ENCODE data around the gene TRIM8. TPM values are rescaled to one million over a fixed set of nuclear protein-coding genes. Genes with fewer than 3 reads are reported as not detected.

The TRIM8 gene
- total and polyA plus RNA-seq, 9 donors, result 48.5 to 120 (median 84.3) TPM

- Histone ChIP-seq H3K27me3 (no peaks in the 10 kb centered on the region), H3K9me3 (no peaks in the 10 kb centered on the region), H3K27ac (peak overlapping the region; percentile 61 to 81), H3K36me3 (no peaks in the 10 kb centered on the region), H3K4me3 (no peak overlapping the region), H3K4me1 (ENCODE audit: insufficient read depth) (peaks cover 6% of the 10 kb centered on the region)
- DNase-seq, result peak in 1 of 5 donors; percentile 56
- WGBS, 3 donors, result 42 to 79% (median 66%) methylated on average over 9 of the region's 9 CpGs
- TF ChIP-seq POLR2A (IDR thresholded peaks at IDR 0.05) (no peak), EP300 (IDR thresholded peaks at IDR 0.05) (no peak), CTCF (IDR thresholded peaks at IDR 0.05) (no peak)
- intact Hi-C loops (cut with DNase I), result loop anchor here in 1 of 4 donors (5.0 kb wide), 1 partner anchor 36 kb away; no protein-coding TSS in a partner anchor
Observed at GRCh38 chr10:102601639-102602038, 42.6 kb upstream of the TRIM8 start.

- peaks cover 6% of the 10 kb centered on the region for H3K4me1 ChIP-seq (ENCODE audit: insufficient read depth)
- WGBS, 3 donors, result 22 to 35% (median 30%) methylated on average over 4 of the region's 4 CpGs
- H3K36me3 ChIP-seq, result no peaks in the 10 kb centered on the region
- H3K4me3 ChIP-seq, result no peak overlapping the region
- intact Hi-C loops (cut with DNase I), result loop anchor here in 1 of 4 donors (5.0 kb wide), 1 partner anchor 35 kb away; no protein-coding TSS in a partner anchor
- no peaks in the 10 kb centered on the region for H3K27me3 ChIP-seq
- TF ChIP-seq CTCF (IDR thresholded peaks at IDR 0.05) (no peak), POLR2A (IDR thresholded peaks at IDR 0.05) (peak; percentile 28), EP300 (IDR thresholded peaks at IDR 0.05) (peak; percentile 81)
- no peaks in the 10 kb centered on the region for H3K9me3 ChIP-seq
- H3K27ac ChIP-seq, result peak overlapping the region; percentile 61 to 81
- peak in 3 of 5 donors; percentile 54 to 79 (median 56) for DNase-seq
Observed at GRCh38 chr10:102602272-102603045, 41.8 kb upstream of the TRIM8 start.

GRCh38 chr10:102603946-102604345 lies 40.3 kb upstream of the TRIM8 start:
- DNase-seq, result peak in 1 of 5 donors; percentile 24
- Histone ChIP-seq H3K27me3 (no peaks in the 10 kb centered on the region), H3K4me3 (no peak overlapping the region), H3K36me3 (no peaks in the 10 kb centered on the region), H3K4me1 (ENCODE audit: insufficient read depth) (peaks cover 6% of the 10 kb centered on the region), H3K9me3 (no peaks in the 10 kb centered on the region), H3K27ac (peak overlapping the region; percentile 59 to 81)
- TF ChIP-seq POLR2A (IDR thresholded peaks at IDR 0.05) (no peak), EP300 (IDR thresholded peaks at IDR 0.05) (no peak), CTCF (IDR thresholded peaks at IDR 0.05) (no peak)
- intact Hi-C loops (cut with DNase I), result loop anchor here in 1 of 4 donors (5.0 kb wide), 1 partner anchor 33 kb away; no protein-coding TSS in a partner anchor
- WGBS, 3 donors, result 44 to 67% (median 50%) methylated on average over 7 of the region's 7 CpGs

- Histone ChIP-seq H3K4me1 (ENCODE audit: insufficient read depth) (peaks cover 6% of the 10 kb centered on the region), H3K27me3 (no peaks in the 10 kb centered on the region), H3K4me3 (no peak overlapping the region), H3K9me3 (no peaks in the 10 kb centered on the region), H3K27ac (peak overlapping the region in 1 of 2 donors; percentile 81), H3K36me3 (no peaks in the 10 kb centered on the region)
- 41 to 58% (median 46%) methylated on average over 6 of the region's 6 CpGs for WGBS, 3 donors
- DNase-seq, result peak in 2 of 5 donors; percentile 47 to 68
- TF ChIP-seq CTCF (IDR thresholded peaks at IDR 0.05) (no peak), POLR2A (IDR thresholded peaks at IDR 0.05) (no peak), EP300 (IDR thresholded peaks at IDR 0.05) (no peak)
- intact Hi-C loops (cut with DNase I), result loop anchor here in 1 of 4 donors (5.0 kb wide), 1 partner anchor 33 kb away; no protein-coding TSS in a partner anchor
Observed at GRCh38 chr10:102604439-102604841, 39.8 kb upstream of the TRIM8 start.

Measured in ovary (tissue), 9 donors.